Lung (tissue), 12 donors: Measurements from ENCODE around the gene GRM8. TPM values are rescaled to one million over a fixed set of nuclear protein-coding genes. Genes with fewer than 3 reads are reported as not detected.

Experiments
- ATAC-seq: fragments of 200-7000 bp; cut with Tn5 transposase; one replicate; pipeline ENCODE4 v1.9.1; 2020; ENCODE audit warnings: moderate number of reproducible peaks; ENCODE audit not compliant: insufficient read depth, low FRiP score
- DNase-seq, 3 donors: peaks; one replicate each; pipeline ENCODE4 v3.0.0-alpha.2; 2013 to 2017
- H3K27ac ChIP-seq, 2 donors: one replicate each; pipeline ENCODE4 v1.5.1; 2013; ENCODE audit warnings: mild to moderate bottlenecking in 2 of 2, moderate library complexity in 2 of 2, control low read depth in 1 of 2, inconsistent platforms in 1 of 2, low read depth in 1 of 2, low read length in 1 of 2
- H3K27me3 ChIP-seq, 3 donors: one replicate each; pipeline ENCODE4 v1.5.1; 2013; ENCODE audit warnings: low read length in 2 of 3; ENCODE audit not compliant: control insufficient read depth in 3 of 3, insufficient read depth in 3 of 3
- H3K36me3 ChIP-seq, 4 donors: one replicate each; pipeline ENCODE4 v1.5.1; 2013; ENCODE audit warnings: low read length in 4 of 4, mild to moderate bottlenecking in 1 of 4, moderate library complexity in 1 of 4; ENCODE audit not compliant: control insufficient read depth in 4 of 4, insufficient read depth in 4 of 4
- H3K4me1 ChIP-seq, 5 donors: one replicate each; pipeline ENCODE4 v1.5.1; 2013; ENCODE audit warnings: low read length in 5 of 5, mild to moderate bottlenecking in 2 of 5, moderate library complexity in 1 of 5; ENCODE audit not compliant: control insufficient read depth in 5 of 5, insufficient read depth in 5 of 5
- H3K4me3 ChIP-seq: one replicate; pipeline ENCODE4 v1.5.1; 2013; ENCODE audit warnings: mild to moderate bottlenecking, control low read depth, moderate library complexity
- H3K9ac ChIP-seq, 2 donors: one replicate each; pipeline ENCODE4 v1.5.1; 2013; ENCODE audit warnings: low read length in 2 of 2, control low read depth in 1 of 2; ENCODE audit not compliant: insufficient read depth in 1 of 2
- H3K9me3 ChIP-seq, 4 donors: one replicate each; pipeline ENCODE4 v1.5.1; 2013; ENCODE audit warnings: low read length in 3 of 4, mild to moderate bottlenecking in 1 of 4, moderate library complexity in 1 of 4; ENCODE audit not compliant: control insufficient read depth in 4 of 4, insufficient read depth in 3 of 4
- WGBS, 2 donors: extraction: QIAGEN DNeasy Blood & Tissue Kit; methylation state at CpG; one replicate each; pipeline ENCODE4 v1.1.7; 2013; 5-methylcytosine and 5-hydroxymethylcytosine counted together
- polyA plus RNA-seq, 2 donors: library from polyadenylated mRNA; stranded (reverse); fragments of 200-250 nt; gene quantifications; one replicate each; pipeline ENCODE4 v1.2.1, GENCODE V29; 2013
- total RNA-seq, 2 donors: library from RNA; depleted of rRNA in 1 of 2; stranded (reverse); fragments of >200 nt in 1 of 2; gene quantifications; one replicate each; pipeline ENCODE4 v1.2.1, GENCODE V29; 2014 to 2021
- TF ChIP-seq, protein P1 (sequence below): IDR thresholded peaks from 2 replicates; pipeline ENCODE4 v1.5.1; 2012; ENCODE audit warnings: mild to moderate bottlenecking; ENCODE audit errors: control extremely low read depth, extremely low read depth
- donor health status: control.
- donor health status: control.
- donor health status: Bipolar disorder and iron deficiency.
- donor health status: healthy.
- donor health status: DM: yes; HTN: yes; CAD: no.

GRM8 gene
- total and polyA plus RNA-seq, 4 donors: 0.01 to 0.83 (median 0.24) TPM; not detected in 1

GRCh38 chr7:126750207-126750911 is 502.4 kb downstream of the GRM8 start:
- Histone ChIP-seq H3K4me3 (no peak overlapping the region), H3K4me1 (no peaks in the 10 kb centered on the region), H3K27me3 (no peaks in the 10 kb centered on the region), H3K9me3 (no peaks in the 10 kb centered on the region), H3K9ac (no peak overlapping the region), H3K36me3 (no peaks in the 10 kb centered on the region), H3K27ac (no peak overlapping the region)
- ATAC-seq (no peak), DNase-seq (no peak)
- TF ChIP-seq, protein P1, sequence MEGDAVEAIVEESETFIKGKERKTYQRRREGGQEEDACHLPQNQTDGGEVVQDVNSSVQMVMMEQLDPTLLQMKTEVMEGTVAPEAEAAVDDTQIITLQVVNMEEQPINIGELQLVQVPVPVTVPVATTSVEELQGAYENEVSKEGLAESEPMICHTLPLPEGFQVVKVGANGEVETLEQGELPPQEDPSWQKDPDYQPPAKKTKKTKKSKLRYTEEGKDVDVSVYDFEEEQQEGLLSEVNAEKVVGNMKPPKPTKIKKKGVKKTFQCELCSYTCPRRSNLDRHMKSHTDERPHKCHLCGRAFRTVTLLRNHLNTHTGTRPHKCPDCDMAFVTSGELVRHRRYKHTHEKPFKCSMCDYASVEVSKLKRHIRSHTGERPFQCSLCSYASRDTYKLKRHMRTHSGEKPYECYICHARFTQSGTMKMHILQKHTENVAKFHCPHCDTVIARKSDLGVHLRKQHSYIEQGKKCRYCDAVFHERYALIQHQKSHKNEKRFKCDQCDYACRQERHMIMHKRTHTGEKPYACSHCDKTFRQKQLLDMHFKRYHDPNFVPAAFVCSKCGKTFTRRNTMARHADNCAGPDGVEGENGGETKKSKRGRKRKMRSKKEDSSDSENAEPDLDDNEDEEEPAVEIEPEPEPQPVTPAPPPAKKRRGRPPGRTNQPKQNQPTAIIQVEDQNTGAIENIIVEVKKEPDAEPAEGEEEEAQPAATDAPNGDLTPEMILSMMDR: no peak
- WGBS, 2 donors: 87 to 90% methylated on average over 4 of the region's 4 CpGs

- H3K9ac ChIP-seq: no peak overlapping the region
- peaks cover 0 to 5% (median 0%) of the 10 kb centered on the region in 4 donors for H3K9me3 ChIP-seq
- DNase-seq: no peak
- no peaks in the 10 kb centered on the region for H3K27me3 ChIP-seq
- H3K27ac ChIP-seq: no peak overlapping the region
- H3K36me3 ChIP-seq: no peaks in the 10 kb centered on the region
- TF ChIP-seq, protein P1: no peak
- H3K4me1 ChIP-seq: no peaks in the 10 kb centered on the region
- no peak overlapping the region for H3K4me3 ChIP-seq
- ATAC-seq: no peak
- 60 to 67% methylated on average over 2 of the region's 2 CpGs for WGBS, 2 donors
These were observed 523.8 kb downstream of the GRM8 start for GRCh38 chr7:126728967-126729366.

DNA sequence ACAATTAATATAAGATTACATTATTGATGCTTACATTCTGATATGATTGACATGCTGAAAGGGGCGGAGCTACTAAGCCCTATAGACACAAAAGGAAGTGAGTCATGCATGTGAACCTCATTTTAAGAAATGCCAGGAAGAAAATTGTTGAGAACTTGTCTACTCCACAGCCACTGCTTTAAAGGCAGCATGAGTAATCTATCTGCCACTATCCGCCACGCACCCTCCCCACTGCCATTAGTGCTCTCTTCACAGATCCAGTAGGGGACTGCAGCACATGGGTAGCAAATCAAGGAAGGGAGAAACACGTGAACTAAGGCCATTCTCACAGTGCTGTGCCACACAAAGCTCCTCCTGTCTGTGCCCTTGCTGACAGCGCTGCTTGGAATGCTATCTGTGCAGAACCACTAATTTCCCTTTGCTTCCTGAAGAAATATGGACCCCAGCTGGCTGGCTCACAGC is 524.8 kb downstream of the GRM8 start:
- DNase-seq: no peak
- Histone ChIP-seq H3K9ac (no peak overlapping the region), H3K4me3 (no peak overlapping the region), H3K27ac (no peak overlapping the region), H3K9me3 (peaks cover 0 to 5% (median 0%) of the 10 kb centered on the region in 4 donors), H3K4me1 (no peaks in the 10 kb centered on the region), H3K27me3 (no peaks in the 10 kb centered on the region), H3K36me3 (no peaks in the 10 kb centered on the region)
- WGBS, 2 donors: 77 to 84% methylated on average over 5 of the region's 5 CpGs
- ATAC-seq: no peak
- TF ChIP-seq, protein P1: no peak
